ENCODE data around the gene ARL8A. TPM values are rescaled to one million over a fixed set of nuclear protein-coding genes. Genes with fewer than 3 reads are reported as not detected.
"Not testable (repeated sequence)": the region's sequence is repeated elsewhere in the genome, so short reads cannot be mapped to it uniquely, and the experiment has no call there.

Gene ARL8A
- total RNA-seq, 6 experiments from 2014 or later = 44.6 to 60.7 (median 48.6) TPM

DNA sequence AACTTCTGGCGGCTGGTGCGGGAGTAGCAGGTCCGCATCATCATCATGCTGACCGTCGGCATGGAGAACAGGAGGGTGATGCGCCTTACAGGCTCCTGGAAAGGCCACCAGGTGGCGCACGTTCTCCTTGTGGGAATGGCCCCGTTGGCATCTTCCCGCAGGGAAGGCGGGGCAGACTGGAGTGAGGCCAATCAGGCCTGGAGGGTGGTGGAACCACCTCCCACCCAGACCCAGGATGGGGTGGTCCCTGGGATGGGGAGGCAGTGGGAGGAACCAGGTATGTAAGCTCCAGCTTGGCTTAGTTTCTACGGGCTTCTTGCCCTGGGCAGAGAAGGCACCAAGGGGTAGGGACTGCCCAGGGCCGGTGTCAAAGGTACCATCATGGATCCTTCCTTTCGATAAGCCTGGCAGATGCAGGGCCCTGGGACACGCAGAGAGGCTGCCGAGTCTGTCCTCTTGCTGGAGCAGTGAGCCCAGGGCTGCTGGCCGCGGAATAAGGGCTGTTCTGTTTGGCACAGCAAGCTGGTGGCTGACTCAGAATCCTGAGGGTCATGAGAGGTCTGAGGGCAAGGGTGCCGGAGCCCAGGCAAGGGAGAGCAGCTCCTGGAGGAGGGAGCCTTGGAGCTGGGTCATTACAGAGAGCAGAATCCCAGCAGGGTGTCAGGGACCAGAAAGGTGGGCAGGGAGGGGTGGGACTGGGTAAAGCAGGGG lies 40.4 kb upstream of the ARL8A start:
- peaks cover 57% of the 10 kb centered on the region for H3K27me3 Mint-ChIP-seq (ENCODE audit: insufficient read depth)
- H3K9me3 Mint-ChIP-seq = no peaks in the 10 kb centered on the region
- TF ChIP-seq, protein P1, sequence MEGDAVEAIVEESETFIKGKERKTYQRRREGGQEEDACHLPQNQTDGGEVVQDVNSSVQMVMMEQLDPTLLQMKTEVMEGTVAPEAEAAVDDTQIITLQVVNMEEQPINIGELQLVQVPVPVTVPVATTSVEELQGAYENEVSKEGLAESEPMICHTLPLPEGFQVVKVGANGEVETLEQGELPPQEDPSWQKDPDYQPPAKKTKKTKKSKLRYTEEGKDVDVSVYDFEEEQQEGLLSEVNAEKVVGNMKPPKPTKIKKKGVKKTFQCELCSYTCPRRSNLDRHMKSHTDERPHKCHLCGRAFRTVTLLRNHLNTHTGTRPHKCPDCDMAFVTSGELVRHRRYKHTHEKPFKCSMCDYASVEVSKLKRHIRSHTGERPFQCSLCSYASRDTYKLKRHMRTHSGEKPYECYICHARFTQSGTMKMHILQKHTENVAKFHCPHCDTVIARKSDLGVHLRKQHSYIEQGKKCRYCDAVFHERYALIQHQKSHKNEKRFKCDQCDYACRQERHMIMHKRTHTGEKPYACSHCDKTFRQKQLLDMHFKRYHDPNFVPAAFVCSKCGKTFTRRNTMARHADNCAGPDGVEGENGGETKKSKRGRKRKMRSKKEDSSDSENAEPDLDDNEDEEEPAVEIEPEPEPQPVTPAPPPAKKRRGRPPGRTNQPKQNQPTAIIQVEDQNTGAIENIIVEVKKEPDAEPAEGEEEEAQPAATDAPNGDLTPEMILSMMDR (IDR thresholded peaks at IDR 0.05) = peak; percentile 94
- H3K36me3 Mint-ChIP-seq (ENCODE audit: low read depth) = no peaks in the 10 kb centered on the region
- H3K4me3 Mint-ChIP-seq = no peak overlapping the region
- peak; percentile 85 for DNase-seq
- peaks cover 8% of the 10 kb centered on the region; the same call in 1 of the 2 replicates for H3K4me1 Mint-ChIP-seq (ENCODE audit: low read depth)
- no peak overlapping the region for H3K27ac Mint-ChIP-seq

DNA sequence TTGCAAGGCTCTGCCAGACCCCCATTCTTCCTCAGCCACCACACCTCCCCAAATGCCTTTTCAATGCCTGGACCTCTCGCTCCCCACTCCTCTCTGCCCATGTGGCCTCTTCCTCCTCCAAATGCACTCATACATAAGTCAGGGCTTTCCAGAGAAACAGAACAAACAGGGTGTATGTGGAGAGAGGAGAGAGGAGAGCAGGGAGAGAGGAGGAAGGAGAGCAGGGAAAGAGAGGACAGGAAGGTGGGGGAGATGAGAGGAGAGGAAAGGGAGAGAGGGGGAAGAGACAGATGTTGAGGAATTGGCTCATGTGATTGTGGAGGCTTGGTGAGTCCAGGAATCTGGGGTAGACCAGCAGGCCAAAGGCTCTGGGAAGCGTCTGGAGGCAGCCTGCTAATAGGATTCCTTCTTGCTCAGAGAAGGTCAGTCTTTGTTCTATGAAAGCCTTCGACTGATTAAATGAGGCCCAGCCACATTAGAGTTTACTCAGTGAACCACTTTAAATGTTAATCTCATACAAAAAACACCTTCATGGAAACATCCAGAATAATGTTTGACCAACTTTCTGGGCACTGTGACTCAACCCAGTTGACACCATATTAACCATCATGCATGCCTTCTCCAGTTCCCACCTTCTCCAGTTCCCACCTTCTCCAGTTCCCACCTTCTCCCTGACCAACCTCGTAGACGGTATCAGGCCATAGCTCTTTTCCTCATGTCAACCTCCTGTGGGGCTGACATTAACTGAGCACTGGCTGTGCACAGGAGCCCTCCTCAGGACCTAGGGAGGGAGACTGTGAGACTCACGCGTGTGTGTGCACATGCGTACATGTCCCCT lies 37.7 kb upstream of the ARL8A start:
- Mint-ChIP-seq H3K4me1 (ENCODE audit: low read depth) (peaks cover 8% of the 10 kb centered on the region; the same call in 1 of the 2 replicates), H3K36me3 (ENCODE audit: low read depth) (no peaks in the 10 kb centered on the region), H3K9me3 (no peaks in the 10 kb centered on the region), H3K4me3 (no peak overlapping the region), H3K27ac (no peak overlapping the region), H3K27me3 (ENCODE audit: insufficient read depth) (peaks cover 62% of the 10 kb centered on the region)
- no peak for DNase-seq
- TF ChIP-seq, protein P1 (IDR thresholded peaks at IDR 0.05) = no peak

DNA sequence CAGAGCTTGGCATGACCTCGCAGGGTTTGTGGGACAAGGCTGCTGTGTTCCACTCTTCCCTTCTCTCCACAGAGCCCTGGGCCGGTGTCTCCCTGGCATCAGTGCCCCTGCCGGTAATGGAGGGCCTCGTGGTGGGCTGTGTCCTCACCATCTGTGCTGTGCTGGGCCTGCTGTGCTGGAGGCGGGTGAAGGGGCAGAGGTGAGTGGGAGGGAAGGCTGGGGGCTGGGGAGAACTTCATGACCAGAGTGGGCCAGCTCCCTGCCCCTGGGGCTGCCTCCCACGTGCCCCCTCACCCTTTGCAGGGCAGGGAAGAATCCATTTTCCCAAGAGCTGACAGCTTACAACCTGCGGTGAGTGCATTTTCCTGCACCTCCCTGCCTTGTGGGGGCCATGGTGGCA lies 37.0 kb upstream of the ARL8A start:
- Mint-ChIP-seq H3K27ac (no peak overlapping the region), H3K36me3 (ENCODE audit: low read depth) (no peaks in the 10 kb centered on the region), H3K27me3 (ENCODE audit: insufficient read depth) (peaks cover 56% of the 10 kb centered on the region), H3K4me3 (no peak overlapping the region), H3K9me3 (no peaks in the 10 kb centered on the region), H3K4me1 (ENCODE audit: low read depth) (peaks cover 8% of the 10 kb centered on the region; the same call in 1 of the 2 replicates)
- DNase-seq = no peak
- TF ChIP-seq, protein P1 (IDR thresholded peaks at IDR 0.05) = no peak

DNA sequence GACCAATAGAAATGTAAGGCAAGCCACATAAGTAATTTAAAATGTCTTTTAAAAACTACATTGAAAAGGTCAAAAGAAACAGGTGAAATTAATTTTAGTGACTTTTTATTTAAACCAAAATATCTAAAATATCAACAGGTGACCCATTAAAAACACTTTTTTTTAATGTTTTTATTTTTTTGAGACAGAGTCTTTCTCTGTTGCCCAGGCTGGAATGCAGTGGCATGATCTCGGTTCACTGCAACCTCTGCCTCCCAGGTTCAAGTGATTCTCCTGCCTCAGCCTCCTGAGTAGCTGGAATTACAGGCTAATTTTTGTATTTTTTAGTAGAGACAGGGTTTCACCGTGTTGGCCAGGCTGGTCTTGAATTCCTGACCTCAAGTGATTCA lies 36.2 kb upstream of the ARL8A start:
- H3K27ac Mint-ChIP-seq; DNase-seq; H3K36me3 Mint-ChIP-seq (ENCODE audit: low read depth); H3K9me3 Mint-ChIP-seq; H3K4me3 Mint-ChIP-seq; H3K4me1 Mint-ChIP-seq (ENCODE audit: low read depth): not testable (repeated sequence)
- H3K27me3 Mint-ChIP-seq (ENCODE audit: insufficient read depth) = peaks cover 55% of the 10 kb centered on the region

DNA sequence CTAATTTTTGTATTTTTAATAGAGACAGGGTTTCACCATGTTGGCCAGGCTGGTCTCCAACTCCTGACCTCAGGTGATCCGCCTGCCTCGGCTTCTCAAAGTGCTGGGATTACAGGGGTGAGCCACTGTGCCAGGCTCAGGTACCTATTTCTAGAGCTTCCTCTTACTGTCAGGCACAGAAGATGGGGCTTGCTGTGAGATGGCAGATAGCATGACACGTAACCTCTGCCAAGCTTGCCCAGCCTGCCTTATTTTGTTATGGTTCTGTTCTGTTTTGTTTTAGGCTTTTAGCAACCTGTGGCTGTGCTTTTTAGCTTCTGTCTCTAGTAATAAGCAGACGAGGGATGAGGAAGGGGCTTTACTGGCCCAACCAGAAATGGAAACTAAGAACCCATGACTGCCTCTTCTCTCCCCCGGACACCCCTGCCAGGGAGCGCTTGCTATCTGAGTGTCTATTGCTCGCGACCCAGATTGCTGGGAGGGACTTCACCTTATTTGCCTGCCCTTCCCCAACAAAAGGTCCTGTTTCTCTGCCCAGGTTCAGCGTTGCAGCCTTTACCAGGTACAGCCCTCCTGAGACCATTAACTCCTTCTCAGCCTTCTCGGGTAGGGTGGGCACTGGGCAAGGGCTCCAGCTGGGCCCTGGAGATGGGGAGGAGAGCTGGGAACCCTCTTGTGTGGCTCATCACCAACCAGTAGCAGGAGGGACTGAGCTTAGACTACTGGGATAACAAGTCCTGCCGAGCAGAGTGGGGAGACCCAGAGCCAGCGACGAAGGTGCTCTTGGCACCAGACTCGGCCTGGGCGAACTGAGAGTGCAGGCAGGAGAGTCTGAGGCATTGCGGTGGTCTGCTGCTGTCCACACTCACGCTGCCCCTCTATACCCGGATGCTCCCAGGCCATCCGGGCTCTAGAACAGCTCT lies 35.6 kb upstream of the ARL8A start:
- H3K9me3 Mint-ChIP-seq = no peaks in the 10 kb centered on the region
- TF ChIP-seq, protein P1 (IDR thresholded peaks at IDR 0.05) = no peak
- H3K27me3 Mint-ChIP-seq (ENCODE audit: insufficient read depth) = peaks cover 51% of the 10 kb centered on the region
- no peak overlapping the region for H3K27ac Mint-ChIP-seq
- peaks cover 8% of the 10 kb centered on the region; the same call in 1 of the 2 replicates for H3K4me1 Mint-ChIP-seq (ENCODE audit: low read depth)
- no peak for DNase-seq
- H3K36me3 Mint-ChIP-seq (ENCODE audit: low read depth) = no peaks in the 10 kb centered on the region
- H3K4me3 Mint-ChIP-seq = no peak overlapping the region

Measured in HFFc6 (cell line).